Aorta (tissue), 5 donors: Measurements from ENCODE around the gene AFF2. TPM values are rescaled to one million over a fixed set of nuclear protein-coding genes. Genes with fewer than 3 reads are reported as not detected.

Source experiments
- ATAC-seq: fragments of 200-7000 bp; cut with Tn5 transposase; one replicate; pipeline ENCODE4 v1.9.1; 2022; ENCODE audit warnings: moderate library complexity; ENCODE audit not compliant: low FRiP score
- DNase-seq, 2 donors: peaks; one replicate each; pipeline ENCODE4 v3.0.0-alpha.2; 2020
- H3K27ac ChIP-seq, 2 donors: one replicate each; pipeline ENCODE4 v1.5.1; 2013; ENCODE audit warnings: low read length in 2 of 2, mild to moderate bottlenecking in 2 of 2, moderate library complexity in 2 of 2, control low read depth in 1 of 2, inconsistent platforms in 1 of 2, low read depth in 1 of 2
- H3K27me3 ChIP-seq, 2 donors: one replicate each; pipeline ENCODE4 v1.6.1; 2013; ENCODE audit warnings: control low read depth in 1 of 2, low read length in 1 of 2, mild to moderate bottlenecking in 1 of 2, moderate library complexity in 1 of 2; ENCODE audit not compliant: insufficient read depth in 2 of 2, control insufficient read depth in 1 of 2
- H3K36me3 ChIP-seq, 2 donors: one replicate each; pipeline ENCODE4 v1.6.1; 2013; ENCODE audit warnings: control low read depth in 1 of 2, low read length in 1 of 2, mild to moderate bottlenecking in 1 of 2; ENCODE audit not compliant: insufficient read depth in 2 of 2, control insufficient read depth in 1 of 2
- H3K4me1 ChIP-seq, 2 donors: one replicate each; pipeline ENCODE4 v1.6.1; 2013; ENCODE audit warnings: low read length in 2 of 2, control low read depth in 1 of 2, mild to moderate bottlenecking in 1 of 2, moderate library complexity in 1 of 2; ENCODE audit not compliant: insufficient read depth in 2 of 2, control insufficient read depth in 1 of 2
- H3K4me3 ChIP-seq, 2 donors: one replicate each; pipeline ENCODE4 v1.5.1; 2013; ENCODE audit warnings: low read length in 2 of 2, control low read depth in 1 of 2, mild to moderate bottlenecking in 1 of 2
- H3K9me3 ChIP-seq: one replicate; pipeline ENCODE4 v1.6.1; 2013; ENCODE audit warnings: mild to moderate bottlenecking, low read length; ENCODE audit not compliant: control insufficient read depth
- WGBS, 2 donors: extraction: QIAGEN DNeasy Blood & Tissue Kit; methylation state at CpG; one replicate each; pipeline ENCODE4 v1.1.7; 2013; 5-methylcytosine and 5-hydroxymethylcytosine counted together
- intact Hi-C, 2 donors: fragments of 100-400 bp; cut with DNase I; formaldehyde crosslinking; loops; one replicate each; pipeline versions ENCODE4 v1.14.2 to v1.15.0; 2022
- polyA plus RNA-seq, 2 donors: library from polyadenylated mRNA; stranded (reverse); fragments of 200-250 nt; gene quantifications; one replicate each; pipeline ENCODE4 v1.2.3, GENCODE V29; 2013
- total RNA-seq, 2 donors: library from RNA; stranded (reverse); fragmentation: NEBNext Ultra II Directional; extraction: Animal tissue kit (Norgen Biotek cat#: 25700); gene quantifications; one replicate each; pipeline ENCODE4 v1.2.1, GENCODE V29; 2021
- donor health status: healthy with polysubstance abuse.
- donor health status: Bipolar disorder and iron deficiency.
- donor health status: DM: no; HTN: no; CAD: no.
- donor health status: DM: no; HTN: no; CAD: no.
- donor health status: DM: yes; HTN: yes; CAD: no.

AFF2 gene
- total and polyA plus RNA-seq, 4 donors = 0.25 to 2.7 (median 1.2) TPM

- H3K4me1 ChIP-seq = no peaks in the 10 kb centered on the region
- H3K9me3 ChIP-seq = no peaks in the 10 kb centered on the region
- H3K36me3 ChIP-seq = no peaks in the 10 kb centered on the region
- no peak overlapping the region for H3K4me3 ChIP-seq
- no peaks in the 10 kb centered on the region for H3K27me3 ChIP-seq
- H3K27ac ChIP-seq = no peak overlapping the region
- 48 to 60% methylated on average over 5 of the region's 5 CpGs for WGBS, 2 donors
- intact Hi-C loops = no loop called here
- ATAC-seq (no peak), DNase-seq (no peak)
Measured at GRCh38 chrX:149010853-149011224, 510.4 kb downstream of the AFF2 start.

GRCh38 chrX:149013081-149013480 is 512.7 kb downstream of the AFF2 start:
- intact Hi-C loops = no loop called here
- no peak overlapping the region for H3K4me3 ChIP-seq
- ATAC-seq = no peak
- no peaks in the 10 kb centered on the region for H3K4me1 ChIP-seq
- DNase-seq = no peak
- H3K36me3 ChIP-seq = no peaks in the 10 kb centered on the region
- no peaks in the 10 kb centered on the region for H3K9me3 ChIP-seq
- no peaks in the 10 kb centered on the region for H3K27me3 ChIP-seq
- H3K27ac ChIP-seq = no peak overlapping the region
- 83 to 89% methylated on average over 2 of the region's 2 CpGs for WGBS, 2 donors

- WGBS, 2 donors = 54 to 60% methylated on average over 2 of the region's 2 CpGs
- intact Hi-C loops = no loop called here
Measured at GRCh38 chrX:149021159-149021558, 520.7 kb downstream of the AFF2 start.

DNA sequence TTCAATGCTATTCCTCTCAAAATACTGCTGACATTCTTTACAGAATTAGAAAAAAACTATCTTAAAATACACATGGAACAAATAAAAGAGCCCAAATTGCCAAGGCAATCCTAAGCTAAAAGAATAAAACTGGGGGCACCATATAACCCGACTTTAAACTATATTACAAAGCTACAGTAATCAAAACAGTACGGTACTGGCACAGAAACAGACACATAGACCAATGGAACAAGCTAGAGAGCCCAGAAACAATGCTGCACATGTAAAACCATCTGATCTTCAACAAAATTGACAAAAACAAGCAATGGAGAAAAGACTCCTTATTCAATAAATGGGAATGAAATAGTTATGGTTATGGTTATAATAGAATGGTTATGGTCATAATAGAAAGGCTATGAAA is 522.1 kb downstream of the AFF2 start:
- intact Hi-C loops = no loop called here

More at GRCh38 chrX:149021159-149021558, 520.7 kb downstream of the AFF2 start:
- Histone ChIP-seq H3K27me3 (no peaks in the 10 kb centered on the region), H3K36me3 (no peaks in the 10 kb centered on the region), H3K4me3 (no peak overlapping the region), H3K4me1 (no peaks in the 10 kb centered on the region), H3K9me3 (no peaks in the 10 kb centered on the region), H3K27ac (no peak overlapping the region)
- no peak for DNase-seq
- ATAC-seq = no peak

DNA sequence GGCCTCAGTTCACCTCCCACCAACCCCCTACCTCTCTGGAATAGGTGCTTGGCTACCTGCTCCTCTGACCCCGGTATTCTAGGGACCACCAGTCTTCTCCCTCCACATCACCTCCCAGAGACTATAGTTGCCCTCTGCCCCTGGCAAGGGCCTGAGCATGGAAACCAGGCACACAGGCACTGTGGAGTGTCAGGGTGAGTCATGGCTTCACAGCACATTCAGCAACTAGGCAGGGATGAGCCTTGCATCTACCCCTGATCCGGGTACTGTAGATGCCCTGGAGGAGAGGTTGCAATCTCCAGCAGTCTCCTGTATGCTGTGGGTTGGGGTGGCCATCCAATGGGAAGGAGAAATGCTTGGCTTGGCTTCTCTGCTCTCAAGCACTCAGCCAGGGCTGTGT is 532.0 kb downstream of the AFF2 start:
- no peak overlapping the region for H3K27ac ChIP-seq
- no peak for DNase-seq
- intact Hi-C loops = no loop called here
- H3K9me3 ChIP-seq = no peaks in the 10 kb centered on the region
- WGBS, 2 donors = 72 to 84% methylated on average over 2 of the region's 2 CpGs
- ATAC-seq = no peak
- no peaks in the 10 kb centered on the region for H3K27me3 ChIP-seq
- no peaks in the 10 kb centered on the region for H3K4me1 ChIP-seq
- H3K4me3 ChIP-seq = no peak overlapping the region
- H3K36me3 ChIP-seq = no peaks in the 10 kb centered on the region

More for the DNA sequence above, 522.1 kb downstream of the AFF2 start:
- H3K4me3 ChIP-seq = no peak overlapping the region
- no peak overlapping the region for H3K27ac ChIP-seq
- ATAC-seq (no peak), DNase-seq (no peak)
- H3K9me3 ChIP-seq = no peaks in the 10 kb centered on the region
- no peaks in the 10 kb centered on the region for H3K4me1 ChIP-seq
- no peaks in the 10 kb centered on the region for H3K27me3 ChIP-seq
- H3K36me3 ChIP-seq = no peaks in the 10 kb centered on the region
- 63 to 74% methylated on average over 2 of the region's 2 CpGs for WGBS, 2 donors

DNA sequence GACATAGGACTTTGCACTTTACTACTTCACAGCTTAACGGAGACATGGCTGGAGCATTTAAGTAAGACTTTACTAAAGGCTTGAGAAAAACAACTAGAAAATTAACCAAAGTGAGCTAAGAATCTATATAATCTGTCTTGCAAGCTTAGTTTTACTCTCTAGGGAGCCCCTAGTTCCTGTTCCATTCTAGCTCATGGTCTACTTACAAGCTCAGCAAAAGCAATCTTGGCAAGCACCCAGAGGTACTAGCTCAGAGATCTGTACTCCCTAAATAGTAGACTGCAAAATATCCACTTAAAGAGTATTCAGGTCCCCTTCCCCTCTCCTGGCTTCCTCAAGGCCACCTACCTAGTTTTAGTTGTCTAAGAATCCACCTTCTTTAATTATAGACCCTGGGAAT is 535.7 kb downstream of the AFF2 start:
- Histone ChIP-seq H3K27me3 (no peaks in the 10 kb centered on the region), H3K27ac (no peak overlapping the region), H3K4me1 (no peaks in the 10 kb centered on the region), H3K36me3 (no peaks in the 10 kb centered on the region), H3K4me3 (no peak overlapping the region), H3K9me3 (no peaks in the 10 kb centered on the region)
- whole genome bisulfite sequencing, 2 donors = 62 to 85% methylated on average over 1 of the region's 1 CpG
- ATAC-seq (no peak), DNase-seq (no peak)
- intact Hi-C loops = no loop called here

GRCh38 chrX:149037281-149037870 is 537.0 kb downstream of the AFF2 start:
- Histone ChIP-seq H3K4me1 (no peaks in the 10 kb centered on the region), H3K36me3 (no peaks in the 10 kb centered on the region), H3K9me3 (no peaks in the 10 kb centered on the region), H3K27me3 (no peaks in the 10 kb centered on the region), H3K27ac (no peak overlapping the region), H3K4me3 (no peak overlapping the region)
- 42 to 46% methylated on average over 3 of the region's 3 CpGs for WGBS, 2 donors
- ATAC-seq (no peak), DNase-seq (no peak)
- intact Hi-C loops = no loop called here

DNA sequence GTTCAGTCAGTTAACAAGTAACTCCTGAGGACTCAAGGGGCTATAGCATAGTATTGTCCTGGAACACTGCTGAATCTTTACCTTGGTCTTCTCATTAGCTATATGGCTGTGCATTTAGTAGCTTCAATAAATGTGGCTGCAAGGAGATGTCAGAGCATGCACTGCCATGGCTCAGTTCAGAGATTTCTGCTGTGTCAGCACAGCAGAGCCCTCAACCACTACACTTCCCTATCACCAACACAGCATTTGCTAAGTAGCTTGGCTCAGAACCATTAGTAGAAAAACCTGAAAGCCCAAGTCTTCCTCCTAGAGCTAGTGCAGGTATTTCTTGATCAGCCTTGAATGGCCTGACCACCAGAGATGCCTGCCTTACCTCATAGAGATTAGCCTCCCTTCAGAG is 538.6 kb downstream of the AFF2 start:
- Histone ChIP-seq H3K27ac (no peak overlapping the region), H3K9me3 (no peaks in the 10 kb centered on the region), H3K4me3 (no peak overlapping the region), H3K27me3 (no peaks in the 10 kb centered on the region), H3K4me1 (no peaks in the 10 kb centered on the region), H3K36me3 (no peaks in the 10 kb centered on the region)
- ATAC-seq (no peak), DNase-seq (no peak)
- intact Hi-C loops = no loop called here

- no peaks in the 10 kb centered on the region for H3K4me1 ChIP-seq
- intact Hi-C loops = no loop called here
- ATAC-seq (no peak), DNase-seq (no peak)
- H3K36me3 ChIP-seq = no peaks in the 10 kb centered on the region
- no peak overlapping the region for H3K4me3 ChIP-seq
- no peaks in the 10 kb centered on the region for H3K9me3 ChIP-seq
- 69 to 77% methylated on average over 5 of the region's 5 CpGs for WGBS, 2 donors
- H3K27ac ChIP-seq = no peak overlapping the region
- H3K27me3 ChIP-seq = no peaks in the 10 kb centered on the region
Measured at GRCh38 chrX:149040873-149041535, 540.6 kb downstream of the AFF2 start.
